Kidney (tissue), 14 donors: ENCODE measurements around the gene HSD3B7. TPM values are rescaled to one million over a fixed set of nuclear protein-coding genes. Genes with fewer than 3 reads are reported as not detected.
A peak's percentile ranks its signal among the peaks of the same experiment; 100 is the strongest.

Experiments used
- DNase-seq, 5 donors: peaks; one replicate each; pipeline ENCODE4 v3.0.0-alpha.2; 2013 to 2020
- FAIRE-seq: peaks from 2 replicates; lab custom pipeline; 2012; peaks lifted over from hg19 to GRCh38; lab: Jason Lieb, UNC
- H3K27ac ChIP-seq, 2 donors: one replicate each; pipeline ENCODE4 v1.7.0; 2013; ENCODE audit warnings: low read depth in 2 of 2, low read length in 2 of 2, inconsistent platforms in 1 of 2
- H3K27me3 ChIP-seq: one replicate; pipeline ENCODE4 v1.7.1; 2013; ENCODE audit warnings: low read length, inconsistent platforms; ENCODE audit not compliant: control insufficient read depth, insufficient read depth
- H3K36me3 ChIP-seq, 3 donors: one replicate each; pipeline versions ENCODE4 v1.7.0 to v1.7.1; 2013; ENCODE audit warnings: low read length in 3 of 3, control low read depth in 1 of 3, inconsistent platforms in 1 of 3; ENCODE audit not compliant: insufficient read depth in 3 of 3, control insufficient read depth in 2 of 3
- H3K4me1 ChIP-seq, 3 donors: one replicate each; pipeline versions ENCODE4 v1.7.0 to v1.7.1; 2013; ENCODE audit warnings: low read length in 3 of 3, inconsistent platforms in 1 of 3, low read depth in 1 of 3; ENCODE audit not compliant: control insufficient read depth in 2 of 3, insufficient read depth in 2 of 3
- H3K4me3 ChIP-seq, 3 donors: one replicate each; pipeline versions ENCODE4 v1.7.0 to v1.8.1; 2013; ENCODE audit warnings: low read length in 3 of 3, control low read depth in 1 of 3, inconsistent platforms in 1 of 3
- H3K9ac ChIP-seq, 3 donors: one replicate each; pipeline versions ENCODE4 v1.7.0 to v1.7.1; 2013; ENCODE audit warnings: low read length in 3 of 3, control low read depth in 1 of 3, inconsistent platforms in 1 of 3
- H3K9me3 ChIP-seq, 3 donors: one replicate each; pipeline versions ENCODE4 v1.7.0 to v1.7.1; 2013; ENCODE audit warnings: low read length in 3 of 3, control low read depth in 1 of 3, inconsistent platforms in 1 of 3; ENCODE audit not compliant: control insufficient read depth in 2 of 3, insufficient read depth in 1 of 3
- CTCF ChIP-seq: IDR thresholded peaks from 3 replicates; pipeline ENCODE4 v1.5.1; 2012; ENCODE audit warnings: mild to moderate bottlenecking, moderate library complexity, borderline replicate concordance; ENCODE audit not compliant: insufficient read depth; ENCODE audit errors: extremely low read depth
- intact Hi-C: fragments of 100-400 bp; cut with DNase I; formaldehyde crosslinking; loops from one replicate; pipeline ENCODE4 v1.11.1; 2022
- polyA plus RNA-seq: library from polyadenylated mRNA; stranded (reverse); fragments of 350-450 nt; fragmentation: Illumina TruSeq; extraction: RNeasy Lipid Tissue Mini Kit (QIAGEN cat#74804); gene quantifications from one replicate; pipeline ENCODE4 v1.2.3, GENCODE V29; 2014; ENCODE audit warnings: low read depth, low replicate concordance; ENCODE audit not compliant: insufficient read depth
- total RNA-seq: library from RNA; stranded (reverse); fragmentation: NEBNext Ultra II Directional; extraction: Animal tissue kit (Norgen Biotek cat#: 25700); gene quantifications from one replicate; pipeline ENCODE4 v1.2.1, GENCODE V29; 2021
- donor health status: control.
- donor health status: control.
- donor health status: control.
- donor health status: control.
- donor health status: control.
- donor health status: DM: yes; HTN: yes; CAD: no.
- donor health status: Normal renal cell carcinoma (clear cell type).

The HSD3B7 gene
- total and polyA plus RNA-seq, 2 donors from 2014 or later, result 24.4 to 40.5 TPM

GRCh38 chr16:31031276-31031675 is 46.3 kb downstream of the HSD3B7 start:
- H3K4me3 ChIP-seq, result no peak overlapping the region
- no peaks in the 10 kb centered on the region for H3K9me3 ChIP-seq
- FAIRE-seq, result no peak
- no peaks in the 10 kb centered on the region for H3K27me3 ChIP-seq
- DNase-seq, result no peak
- H3K9ac ChIP-seq, result no peak overlapping the region
- H3K36me3 ChIP-seq, result no peaks in the 10 kb centered on the region
- no peak for TF ChIP-seq CTCF
- intact Hi-C loops, result no loop called here
- no peak overlapping the region for H3K27ac ChIP-seq
- H3K4me1 ChIP-seq, result peaks cover 0 to 14% (median 7%) of the 10 kb centered on the region in 3 donors

- peak; percentile 71 for FAIRE-seq
Observed at GRCh38 chr16:31032736-31033708, 48.0 kb downstream of the HSD3B7 start, which contains the start of gene STX4. Gene STX4 (plus strand): TSS chr16:31033558. CDS start chr16:31033806, 248 bp downstream.

GRCh38 chr16:31033709-31034492 is 48.9 kb downstream of the HSD3B7 start:
- DNase-seq (peak; percentile 86 to 96 (median 92)), FAIRE-seq (no peak)
- TF ChIP-seq CTCF, result no peak
- Histone ChIP-seq H3K27ac (peak overlapping the region; percentile 91 to 94), H3K36me3 (peaks cover 0 to 16% (median 8%) of the 10 kb centered on the region in 3 donors), H3K4me3 (peak overlapping the region; percentile 89 to 99 (median 91)), H3K27me3 (no peaks in the 10 kb centered on the region), H3K4me1 (peaks cover 0 to 14% (median 8%) of the 10 kb centered on the region in 3 donors), H3K9ac (peak overlapping the region; percentile 71 to 79 (median 74)), H3K9me3 (no peaks in the 10 kb centered on the region)
- intact Hi-C loops, result no loop called here

More at GRCh38 chr16:31032736-31033708, 48.0 kb downstream of the HSD3B7 start, which contains the start of gene STX4:
- TF ChIP-seq CTCF, result no peak
- intact Hi-C loops, result no loop called here
- no peaks in the 10 kb centered on the region for H3K9me3 ChIP-seq
- peak; percentile 97 to 99 (median 98) for DNase-seq
- H3K27ac ChIP-seq, result peak within 1 kb of the TSS; percentile 94 to 95
- H3K4me3 ChIP-seq, result peak within 1 kb of the TSS; percentile 89 to 99 (median 91)
- no peaks in the 10 kb centered on the region for H3K27me3 ChIP-seq
- H3K4me1 ChIP-seq, result peaks cover 0 to 14% (median 8%) of the 10 kb centered on the region in 3 donors
- H3K9ac ChIP-seq, result peak within 1 kb of the TSS; percentile 74 to 99 (median 79)
- peaks cover 0 to 7% (median 4%) of the 10 kb centered on the region in 3 donors for H3K36me3 ChIP-seq
